Hepatocyte (in vitro differentiated cells): ENCODE measurements around the gene SF3B6. TPM values are rescaled to one million over a fixed set of nuclear protein-coding genes. Genes with fewer than 3 reads are reported as not detected.
A peak's percentile ranks its signal among the peaks of the same experiment; 100 is the strongest.

Experiments used
- DNase-seq: peaks from one replicate; pipeline ENCODE4 v3.0.0-alpha.2; 2016; ENCODE audit warnings: low spot score
- H2AFZ ChIP-seq: fragments of 200-600 bp; sonication (generic); 2 replicates; pipeline ENCODE4 v1.6.0; 2016; ENCODE audit warnings: antibody characterized with exemption, mild to moderate bottlenecking
- H3K27ac ChIP-seq: fragments of 200-600 bp; sonication (generic); 2 replicates; pipeline ENCODE4 v1.5.1; 2016; ENCODE audit warnings: mild to moderate bottlenecking
- H3K27me3 ChIP-seq: fragments of 200-600 bp; sonication (generic); 2 replicates; pipeline ENCODE4 v1.6.1; 2016
- H3K36me3 ChIP-seq: fragments of 200-600 bp; sonication (generic); replicated peaks from 2 replicates; pipeline ENCODE4 v1.5.1; 2016; ENCODE audit warnings: low read depth; ENCODE audit not compliant: insufficient read depth
- H3K4me1 ChIP-seq: fragments of 200-600 bp; sonication (generic); 2 replicates; pipeline ENCODE4 v1.5.1; 2016; ENCODE audit warnings: mild to moderate bottlenecking, moderate library complexity; ENCODE audit not compliant: insufficient read depth
- H3K4me2 ChIP-seq: fragments of 200-600 bp; sonication (generic); 2 replicates; pipeline ENCODE4 v1.6.0; 2016
- H3K4me3 ChIP-seq: fragments of 200-600 bp; sonication (generic); 2 replicates; pipeline ENCODE4 v1.5.1; 2016; ENCODE audit warnings: mild to moderate bottlenecking
- H3K79me2 ChIP-seq: fragments of 200-600 bp; sonication (generic); 2 replicates; pipeline ENCODE4 v1.6.0; 2017; ENCODE audit warnings: mild to moderate bottlenecking
- H3K9me2 ChIP-seq: fragments of 200-600 bp; sonication (generic); replicated peaks from 2 replicates; pipeline ENCODE4 v1.6.0; 2017; ENCODE audit warnings: mild to moderate bottlenecking; ENCODE audit not compliant: insufficient read depth
- H3K9me3 ChIP-seq: fragments of 200-600 bp; sonication (generic); 2 replicates; pipeline ENCODE4 v1.5.1; 2016; ENCODE audit warnings: low read depth, mild to moderate bottlenecking
- H4K20me1 ChIP-seq: fragments of 200-600 bp; sonication (generic); 2 replicates; pipeline ENCODE4 v1.6.0; 2016; ENCODE audit warnings: mild to moderate bottlenecking; ENCODE audit not compliant: insufficient read depth, poor library complexity, severe bottlenecking
- EZH2 ChIP-seq: fragments of 200-600 bp; sonication (generic); IDR thresholded peaks from 2 replicates; pipeline ENCODE4 v1.6.1; 2016; ENCODE audit warnings: antibody characterized with exemption, mild to moderate bottlenecking, borderline replicate concordance
- EZH2phosphoT487 ChIP-seq: fragments of 200-600 bp; sonication (generic); IDR thresholded peaks from one replicate; pipeline ENCODE4 v1.6.1; 2018; ENCODE audit warnings: antibody characterized with exemption, mild to moderate bottlenecking, low read depth, moderate library complexity; ENCODE audit not compliant: unreplicated experiment, severe bottlenecking
- WGBS: methylation state at CpG from one replicate; pipeline ENCODE4 v1.1.6; 2016; ENCODE audit warnings: low lambda C conversion rate; ENCODE audit errors: missing lambda C conversion rate; 5-methylcytosine and 5-hydroxymethylcytosine counted together
- polyA plus RNA-seq: library from polyadenylated mRNA; unstranded; fragments of >200 nt; fragmentation: Nextera tagmentation; extraction: Ambion mirVana; gene quantifications from 2 replicates; pipeline ENCODE4 v1.2.1, GENCODE V29; 2016
- total RNA-seq: library from RNA; depleted of rRNA; stranded (reverse); fragments of >200 nt; gene quantifications from 2 replicates; pipeline ENCODE4 v1.2.3, GENCODE V29; 2014
- TF ChIP-seq, protein P1 (sequence below): fragments of 200-600 bp; sonication (generic); IDR thresholded peaks from 2 replicates; pipeline ENCODE4 v1.5.1; 2016; ENCODE audit warnings: antibody characterized with exemption, mild to moderate bottlenecking; ENCODE audit not compliant: poor library complexity

SF3B6 gene
- total and polyA plus RNA-seq, 2 experiments from 2014 or later = 158 to 174 TPM

DNA sequence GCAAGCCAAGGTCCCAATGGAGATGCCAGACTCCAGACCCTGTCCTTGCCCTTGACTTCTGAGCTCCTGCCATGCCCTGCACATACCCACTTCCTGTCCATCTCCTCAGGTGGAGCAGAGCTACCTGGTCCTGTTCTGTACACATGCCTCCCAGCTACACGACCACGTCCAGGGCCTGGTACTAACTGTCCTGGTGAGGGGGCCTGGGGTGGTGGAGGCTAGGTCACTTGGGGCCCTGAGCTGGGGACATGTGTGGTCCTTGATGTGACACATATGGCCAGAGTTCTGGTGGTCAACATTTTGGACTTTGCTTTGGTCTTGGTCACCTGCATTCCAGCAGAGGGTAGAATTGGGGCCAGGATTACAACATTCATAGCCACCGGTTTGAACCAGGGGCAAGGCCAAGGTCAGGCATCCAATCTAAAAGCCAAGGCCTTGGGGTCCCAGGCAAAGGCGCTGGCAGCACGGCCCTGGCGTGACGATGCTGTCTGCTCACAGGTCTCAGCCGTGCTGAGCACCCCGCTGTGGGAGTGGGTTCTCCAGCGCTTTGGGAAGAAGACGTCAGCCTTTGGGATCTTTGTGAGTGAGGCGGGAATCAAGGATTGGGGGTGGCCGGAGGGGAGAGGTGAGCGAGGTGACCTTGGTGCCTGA lies 53.7 kb downstream of the SF3B6 start:
- Histone ChIP-seq H4K20me1 (no peaks in the 10 kb centered on the region), H3K4me1 (no peaks in the 10 kb centered on the region), H3K9me2 (no peaks in the 10 kb centered on the region), H3K4me3 (no peak overlapping the region), H3K9me3 (no peaks in the 10 kb centered on the region), H3K27me3 (no peaks in the 10 kb centered on the region), H2AFZ (no peak overlapping the region), H3K4me2 (no peak overlapping the region), H3K36me3 (no peaks in the 10 kb centered on the region), H3K79me2 (no peaks in the 10 kb centered on the region), H3K27ac (no peak overlapping the region)
- no peak for DNase-seq
- 96% methylated on average over 14 of the region's 14 CpGs for WGBS
- TF ChIP-seq, protein P1, sequence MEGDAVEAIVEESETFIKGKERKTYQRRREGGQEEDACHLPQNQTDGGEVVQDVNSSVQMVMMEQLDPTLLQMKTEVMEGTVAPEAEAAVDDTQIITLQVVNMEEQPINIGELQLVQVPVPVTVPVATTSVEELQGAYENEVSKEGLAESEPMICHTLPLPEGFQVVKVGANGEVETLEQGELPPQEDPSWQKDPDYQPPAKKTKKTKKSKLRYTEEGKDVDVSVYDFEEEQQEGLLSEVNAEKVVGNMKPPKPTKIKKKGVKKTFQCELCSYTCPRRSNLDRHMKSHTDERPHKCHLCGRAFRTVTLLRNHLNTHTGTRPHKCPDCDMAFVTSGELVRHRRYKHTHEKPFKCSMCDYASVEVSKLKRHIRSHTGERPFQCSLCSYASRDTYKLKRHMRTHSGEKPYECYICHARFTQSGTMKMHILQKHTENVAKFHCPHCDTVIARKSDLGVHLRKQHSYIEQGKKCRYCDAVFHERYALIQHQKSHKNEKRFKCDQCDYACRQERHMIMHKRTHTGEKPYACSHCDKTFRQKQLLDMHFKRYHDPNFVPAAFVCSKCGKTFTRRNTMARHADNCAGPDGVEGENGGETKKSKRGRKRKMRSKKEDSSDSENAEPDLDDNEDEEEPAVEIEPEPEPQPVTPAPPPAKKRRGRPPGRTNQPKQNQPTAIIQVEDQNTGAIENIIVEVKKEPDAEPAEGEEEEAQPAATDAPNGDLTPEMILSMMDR = no peak
- TF ChIP-seq EZH2phosphoT487 (no peak), EZH2 (no peak)

DNA sequence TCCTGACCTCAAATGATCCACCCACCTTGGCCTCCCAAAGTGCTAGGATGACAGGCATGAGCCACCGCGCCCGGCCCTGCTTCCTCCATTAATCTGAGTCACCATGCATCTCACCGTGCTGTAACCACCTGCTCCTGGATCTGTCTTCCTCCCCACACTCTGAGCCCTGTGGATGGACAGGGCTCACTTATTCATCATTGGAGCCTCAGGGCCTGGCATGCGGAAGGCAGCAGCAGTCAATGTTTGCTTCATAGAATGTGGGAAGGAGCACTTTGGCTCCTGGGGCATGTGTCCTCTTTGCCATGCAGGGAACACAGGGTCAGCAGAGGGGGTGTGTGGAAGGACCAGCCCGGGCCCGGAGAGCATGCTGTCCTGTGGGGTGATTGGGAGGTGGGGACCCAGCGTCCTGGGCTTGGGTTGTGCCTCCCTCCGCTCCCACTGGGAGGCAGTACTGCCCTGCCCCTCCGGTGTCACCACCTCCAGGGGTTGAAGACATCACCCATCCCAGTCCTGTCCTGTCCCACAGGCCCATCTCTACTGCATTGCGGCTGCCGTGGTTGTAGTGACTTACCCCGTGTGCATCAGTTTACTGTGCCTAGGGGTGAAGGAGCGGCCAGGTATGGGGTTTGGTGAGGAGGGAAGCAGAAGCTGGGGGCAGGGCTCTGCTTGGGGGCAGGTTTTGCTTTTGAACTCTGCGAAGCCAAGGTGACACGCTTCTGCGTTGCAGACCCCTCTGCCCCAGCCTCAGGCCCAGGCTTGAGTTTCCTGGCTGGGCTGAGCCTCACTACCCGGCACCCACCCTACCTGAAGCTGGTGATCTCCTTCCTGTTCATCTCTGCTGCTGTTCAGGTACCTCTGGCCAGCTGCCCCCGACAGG lies 54.8 kb downstream of the SF3B6 start:
- H3K9me3 ChIP-seq = no peaks in the 10 kb centered on the region
- no peak overlapping the region for H3K4me2 ChIP-seq
- no peaks in the 10 kb centered on the region for H3K79me2 ChIP-seq
- no peaks in the 10 kb centered on the region for H3K4me1 ChIP-seq
- TF ChIP-seq EZH2 (no peak), EZH2phosphoT487 (no peak)
- TF ChIP-seq, protein P1 = peak; percentile 12
- no peaks in the 10 kb centered on the region for H3K36me3 ChIP-seq
- H2AFZ ChIP-seq = no peak overlapping the region
- DNase-seq = no peak
- H3K27ac ChIP-seq = no peak overlapping the region
- H4K20me1 ChIP-seq = no peaks in the 10 kb centered on the region
- no peak overlapping the region for H3K4me3 ChIP-seq
- no peaks in the 10 kb centered on the region for H3K9me2 ChIP-seq
- 72% methylated on average over 19 of the region's 19 CpGs for WGBS
- no peaks in the 10 kb centered on the region for H3K27me3 ChIP-seq

DNA sequence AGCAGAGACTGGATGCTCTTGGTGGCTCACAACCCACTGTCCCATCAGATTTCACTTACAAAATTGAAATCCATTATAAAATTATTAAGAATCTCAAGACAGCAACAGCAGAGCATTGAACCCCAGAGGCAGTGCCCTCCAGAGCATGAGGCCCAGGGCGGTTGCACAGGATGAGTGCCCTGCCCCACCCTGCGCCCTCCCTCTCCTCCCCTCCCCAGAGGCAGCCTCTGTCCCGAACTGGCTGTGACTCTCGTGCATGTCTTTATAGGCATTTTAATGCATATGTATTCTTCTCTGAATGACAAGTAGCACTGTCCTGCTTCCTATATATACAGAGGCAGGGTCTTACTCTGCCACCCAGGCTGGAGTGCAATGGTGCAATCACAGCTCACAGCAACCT lies 55.9 kb downstream of the SF3B6 start:
- DNase-seq = no peak
- Histone ChIP-seq H3K36me3 (no peaks in the 10 kb centered on the region), H3K79me2 (no peaks in the 10 kb centered on the region), H3K27ac (no peak overlapping the region), H3K9me2 (no peaks in the 10 kb centered on the region), H3K27me3 (no peaks in the 10 kb centered on the region), H3K4me1 (peaks cover 5% of the 10 kb centered on the region), H3K9me3 (no peaks in the 10 kb centered on the region), H3K4me3 (no peak overlapping the region), H2AFZ (no peak overlapping the region), H3K4me2 (no peak overlapping the region), H4K20me1 (no peaks in the 10 kb centered on the region)
- WGBS = 94% methylated on average over 4 of the region's 4 CpGs
- TF ChIP-seq, protein P1 = no peak
- TF ChIP-seq EZH2 (no peak), EZH2phosphoT487 (no peak)
